SK-N-SH treated with all-trans-retinoic acid at 6 μM for 48 hours (cell line): ENCODE data around the gene PCNX3.

Experiments
- ATAC-seq: fragments of 200-7000 bp; cut with Tn5 transposase; 3 replicates; pipeline ENCODE4 v1.9.1; 2020; ENCODE audit warnings: mild to moderate bottlenecking, moderate library complexity
- ARNTL ChIP-seq: fragments of 450-650 bp; formaldehyde crosslinking; IDR thresholded peaks from 2 replicates; pipeline ENCODE4 v1.5.0; 2020; ENCODE audit warnings: low read depth, mild to moderate bottlenecking, moderate library complexity, borderline replicate concordance
- BACH2 ChIP-seq: fragments of 250-450 bp; sonication (Bioruptor Pico); IDR thresholded peaks from 2 replicates; pipeline ENCODE4 v1.9.0; 2021; ENCODE audit warnings: mild to moderate bottlenecking, borderline replicate concordance
- CSDC2 ChIP-seq: fragments of 250-450 bp; sonication (Bioruptor Pico); IDR thresholded peaks from 2 replicates; pipeline ENCODE4 v1.5.0; 2020; ENCODE audit warnings: mild to moderate bottlenecking, moderate library complexity
- ESRRG ChIP-seq: fragments of 250-450 bp; sonication (Bioruptor Pico); IDR thresholded peaks from 2 replicates; pipeline ENCODE4 v1.6.1; 2021; ENCODE audit warnings: mild to moderate bottlenecking
- GLIS3 ChIP-seq: fragments of 250-450 bp; sonication (Bioruptor Pico); IDR thresholded peaks from 2 replicates; pipeline ENCODE4 v1.5.0; 2020; ENCODE audit warnings: mild to moderate bottlenecking, moderate library complexity
- ISL1 ChIP-seq: fragments of 250-450 bp; sonication (Bioruptor Pico); IDR thresholded peaks from 2 replicates; pipeline ENCODE4 v2.1.2; 2022; ENCODE audit warnings: mild to moderate bottlenecking, moderate library complexity
- OSR1 ChIP-seq: fragments of 250-450 bp; sonication (Bioruptor Pico); IDR thresholded peaks from 2 replicates; pipeline ENCODE4 v1.8.0; 2022; ENCODE audit warnings: moderate library complexity, mild to moderate bottlenecking, inconsistent platforms
- PPARA ChIP-seq: fragments of 250-450 bp; sonication (Bioruptor Pico); IDR thresholded peaks from 2 replicates; pipeline ENCODE4 v1.5.0; 2020; ENCODE audit warnings: mild to moderate bottlenecking, borderline replicate concordance
- RARB ChIP-seq: fragments of 250-450 bp; sonication (Bioruptor Pico); IDR thresholded peaks from 2 replicates; pipeline ENCODE4 v1.8.0; 2021; ENCODE audit warnings: mild to moderate bottlenecking, moderate library complexity
- SNAI2 ChIP-seq: fragments of 250-450 bp; sonication (Bioruptor Pico); IDR thresholded peaks from 2 replicates; pipeline ENCODE4 v1.5.0; 2020; ENCODE audit warnings: mild to moderate bottlenecking, moderate library complexity
- TCF4 ChIP-seq: fragments of 250-450 bp; sonication (Bioruptor Pico); IDR thresholded peaks from 2 replicates; pipeline ENCODE4 v1.8.0; 2021; ENCODE audit warnings: mild to moderate bottlenecking, moderate library complexity, borderline replicate concordance
- TOX ChIP-seq: fragments of 250-450 bp; sonication (Bioruptor Pico); IDR thresholded peaks from 2 replicates; pipeline ENCODE4 v1.8.0; 2021; ENCODE audit warnings: mild to moderate bottlenecking, moderate library complexity, borderline replicate concordance
- ZC3H10 ChIP-seq: fragments of 250-450 bp; sonication (Bioruptor Pico); IDR thresholded peaks from 2 replicates; pipeline ENCODE4 v1.5.1; 2021; ENCODE audit warnings: mild to moderate bottlenecking, moderate library complexity
- ZFP3 ChIP-seq: fragments of 250-450 bp; sonication (Bioruptor Pico); IDR thresholded peaks from 2 replicates; pipeline ENCODE4 v1.5.0; 2020; ENCODE audit warnings: mild to moderate bottlenecking, moderate library complexity
- ZFP30 ChIP-seq: fragments of 450-650 bp; formaldehyde crosslinking; IDR thresholded peaks from 2 replicates; pipeline ENCODE4 v1.5.0; 2022; ENCODE audit warnings: mild to moderate bottlenecking, moderate library complexity
- ZNF565 ChIP-seq: fragments of 450-650 bp; formaldehyde crosslinking; conservative IDR thresholded peaks from 2 replicates; pipeline ENCODE4 v1.5.0; 2020; ENCODE audit warnings: low read depth, mild to moderate bottlenecking, moderate library complexity
- ZNF70 ChIP-seq: fragments of 450-650 bp; formaldehyde crosslinking; IDR thresholded peaks from 2 replicates; pipeline ENCODE4 v1.5.0; 2020; ENCODE audit warnings: mild to moderate bottlenecking, moderate library complexity
- TF ChIP-seq, protein P1 (sequence below): fragments of 250-450 bp; sonication (Bioruptor Pico); IDR thresholded peaks from 2 replicates; pipeline ENCODE4 v1.8.0; 2020; ENCODE audit warnings: mild to moderate bottlenecking, moderate library complexity, borderline replicate concordance
- TF ChIP-seq, protein P2 (sequence below): fragments of 250-450 bp; sonication (Bioruptor Pico); IDR thresholded peaks from 2 replicates; pipeline ENCODE4 v1.5.0; 2020; ENCODE audit warnings: mild to moderate bottlenecking, moderate library complexity
- TF ChIP-seq, protein P3 (sequence below): fragments of 250-450 bp; sonication (Bioruptor Pico); IDR thresholded peaks from 2 replicates; pipeline ENCODE4 v1.5.1; 2021; ENCODE audit warnings: mild to moderate bottlenecking, moderate library complexity

The PCNX3 gene

DNA sequence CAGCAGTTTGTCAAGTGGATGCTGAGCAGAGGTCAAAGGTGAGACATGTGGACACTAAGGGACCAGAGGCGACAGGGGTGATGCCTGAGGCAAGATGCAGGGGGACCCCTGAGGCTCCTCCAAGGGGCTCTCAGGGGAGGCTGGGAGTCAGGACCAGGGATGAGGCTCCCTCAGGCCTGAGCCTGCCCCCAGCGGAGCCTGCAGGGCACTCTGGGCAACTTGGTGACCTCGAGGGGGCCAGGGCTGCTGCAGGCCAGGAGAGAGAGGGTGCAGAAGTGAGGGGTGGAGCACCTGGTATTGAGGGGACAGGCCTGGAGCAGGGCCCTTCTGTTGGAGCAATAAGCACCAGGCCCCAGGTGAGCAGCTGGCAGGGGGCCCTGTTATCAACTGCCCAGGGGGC lies 33.6 kb upstream of the PCNX3 start:
- TF ChIP-seq ZNF565 (CRISPR knock-in tag) (no peak), PPARA (CRISPR knock-in tag) (no peak), ARNTL (CRISPR knock-in tag) (no peak), TCF4 (no peak), ZFP3 (CRISPR knock-in tag) (no peak), TOX (CRISPR knock-in tag) (no peak), SNAI2 (CRISPR knock-in tag) (no peak), ZNF70 (CRISPR knock-in tag) (no peak), ISL1 (no peak), CSDC2 (no peak), RARB (no peak), ESRRG (no peak), GLIS3 (CRISPR knock-in tag) (no peak), BACH2 (CRISPR knock-in tag) (no peak)
- TF ChIP-seq, protein P1, sequence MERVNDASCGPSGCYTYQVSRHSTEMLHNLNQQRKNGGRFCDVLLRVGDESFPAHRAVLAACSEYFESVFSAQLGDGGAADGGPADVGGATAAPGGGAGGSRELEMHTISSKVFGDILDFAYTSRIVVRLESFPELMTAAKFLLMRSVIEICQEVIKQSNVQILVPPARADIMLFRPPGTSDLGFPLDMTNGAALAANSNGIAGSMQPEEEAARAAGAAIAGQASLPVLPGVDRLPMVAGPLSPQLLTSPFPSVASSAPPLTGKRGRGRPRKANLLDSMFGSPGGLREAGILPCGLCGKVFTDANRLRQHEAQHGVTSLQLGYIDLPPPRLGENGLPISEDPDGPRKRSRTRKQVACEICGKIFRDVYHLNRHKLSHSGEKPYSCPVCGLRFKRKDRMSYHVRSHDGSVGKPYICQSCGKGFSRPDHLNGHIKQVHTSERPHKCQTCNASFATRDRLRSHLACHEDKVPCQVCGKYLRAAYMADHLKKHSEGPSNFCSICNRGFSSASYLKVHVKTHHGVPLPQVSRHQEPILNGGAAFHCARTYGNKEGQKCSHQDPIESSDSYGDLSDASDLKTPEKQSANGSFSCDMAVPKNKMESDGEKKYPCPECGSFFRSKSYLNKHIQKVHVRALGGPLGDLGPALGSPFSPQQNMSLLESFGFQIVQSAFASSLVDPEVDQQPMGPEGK (CRISPR knock-in tag): no peak
- TF ChIP-seq, protein P2, sequence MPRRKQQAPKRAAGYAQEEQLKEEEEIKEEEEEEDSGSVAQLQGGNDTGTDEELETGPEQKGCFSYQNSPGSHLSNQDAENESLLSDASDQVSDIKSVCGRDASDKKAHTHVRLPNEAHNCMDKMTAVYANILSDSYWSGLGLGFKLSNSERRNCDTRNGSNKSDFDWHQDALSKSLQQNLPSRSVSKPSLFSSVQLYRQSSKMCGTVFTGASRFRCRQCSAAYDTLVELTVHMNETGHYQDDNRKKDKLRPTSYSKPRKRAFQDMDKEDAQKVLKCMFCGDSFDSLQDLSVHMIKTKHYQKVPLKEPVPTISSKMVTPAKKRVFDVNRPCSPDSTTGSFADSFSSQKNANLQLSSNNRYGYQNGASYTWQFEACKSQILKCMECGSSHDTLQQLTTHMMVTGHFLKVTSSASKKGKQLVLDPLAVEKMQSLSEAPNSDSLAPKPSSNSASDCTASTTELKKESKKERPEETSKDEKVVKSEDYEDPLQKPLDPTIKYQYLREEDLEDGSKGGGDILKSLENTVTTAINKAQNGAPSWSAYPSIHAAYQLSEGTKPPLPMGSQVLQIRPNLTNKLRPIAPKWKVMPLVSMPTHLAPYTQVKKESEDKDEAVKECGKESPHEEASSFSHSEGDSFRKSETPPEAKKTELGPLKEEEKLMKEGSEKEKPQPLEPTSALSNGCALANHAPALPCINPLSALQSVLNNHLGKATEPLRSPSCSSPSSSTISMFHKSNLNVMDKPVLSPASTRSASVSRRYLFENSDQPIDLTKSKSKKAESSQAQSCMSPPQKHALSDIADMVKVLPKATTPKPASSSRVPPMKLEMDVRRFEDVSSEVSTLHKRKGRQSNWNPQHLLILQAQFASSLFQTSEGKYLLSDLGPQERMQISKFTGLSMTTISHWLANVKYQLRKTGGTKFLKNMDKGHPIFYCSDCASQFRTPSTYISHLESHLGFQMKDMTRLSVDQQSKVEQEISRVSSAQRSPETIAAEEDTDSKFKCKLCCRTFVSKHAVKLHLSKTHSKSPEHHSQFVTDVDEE: no peak
- TF ChIP-seq, protein P3, sequence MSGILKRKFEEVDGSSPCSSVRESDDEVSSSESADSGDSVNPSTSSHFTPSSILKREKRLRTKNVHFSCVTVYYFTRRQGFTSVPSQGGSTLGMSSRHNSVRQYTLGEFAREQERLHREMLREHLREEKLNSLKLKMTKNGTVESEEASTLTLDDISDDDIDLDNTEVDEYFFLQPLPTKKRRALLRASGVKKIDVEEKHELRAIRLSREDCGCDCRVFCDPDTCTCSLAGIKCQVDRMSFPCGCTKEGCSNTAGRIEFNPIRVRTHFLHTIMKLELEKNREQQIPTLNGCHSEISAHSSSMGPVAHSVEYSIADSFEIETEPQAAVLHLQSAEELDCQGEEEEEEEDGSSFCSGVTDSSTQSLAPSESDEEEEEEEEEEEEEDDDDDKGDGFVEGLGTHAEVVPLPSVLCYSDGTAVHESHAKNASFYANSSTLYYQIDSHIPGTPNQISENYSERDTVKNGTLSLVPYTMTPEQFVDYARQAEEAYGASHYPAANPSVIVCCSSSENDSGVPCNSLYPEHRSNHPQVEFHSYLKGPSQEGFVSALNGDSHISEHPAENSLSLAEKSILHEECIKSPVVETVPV (CRISPR knock-in tag): no peak
- ATAC-seq: no peak

DNA sequence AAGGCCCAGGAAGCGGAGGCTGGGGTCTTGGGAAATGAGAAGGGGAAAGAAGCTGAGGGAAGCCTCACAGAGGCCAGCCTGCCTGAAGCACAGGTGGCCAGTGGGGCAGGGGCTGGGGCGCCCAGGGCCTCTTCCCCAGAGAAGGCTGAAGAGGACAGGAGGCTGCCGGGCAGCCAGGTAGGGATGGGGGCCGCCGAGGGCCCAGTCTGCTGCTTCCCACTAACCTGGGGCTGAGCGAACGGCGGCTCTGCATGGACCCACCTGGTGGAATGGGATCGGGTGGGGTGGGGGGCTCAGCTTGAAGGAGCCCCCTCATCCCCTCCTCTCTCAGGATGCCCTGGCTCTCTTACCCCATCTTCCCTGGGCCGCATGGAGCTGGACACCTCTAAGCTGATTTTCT lies 32.0 kb upstream of the PCNX3 start:
- TF ChIP-seq ZFP3 (CRISPR knock-in tag) (no peak), CSDC2 (no peak), BACH2 (CRISPR knock-in tag) (no peak), RARB (no peak), PPARA (CRISPR knock-in tag) (no peak), ZC3H10 (CRISPR knock-in tag) (no peak)
- TF ChIP-seq, protein P3 (CRISPR knock-in tag): no peak
- no peak for ATAC-seq

DNA sequence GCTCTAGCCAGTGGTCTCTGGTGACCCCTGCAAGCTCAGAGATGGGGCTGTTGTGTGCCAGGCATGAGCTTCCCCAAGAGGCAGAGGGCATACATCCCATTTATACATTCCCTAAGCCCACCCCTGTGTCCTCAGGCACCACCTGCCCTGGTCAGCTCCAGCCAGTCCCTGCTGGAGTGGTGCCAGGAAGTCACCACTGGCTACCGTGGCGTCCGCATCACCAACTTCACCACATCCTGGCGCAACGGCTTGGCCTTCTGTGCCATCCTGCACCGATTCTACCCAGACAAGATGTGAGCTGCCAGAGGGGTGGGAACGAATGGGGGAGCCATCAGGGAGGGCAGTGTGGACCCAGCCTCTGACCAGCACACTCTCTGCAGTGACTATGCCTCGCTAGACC lies 31.5 kb upstream of the PCNX3 start:
- ATAC-seq: no peak
- TF ChIP-seq OSR1 (CRISPR knock-in tag) (no peak), ARNTL (CRISPR knock-in tag) (no peak), TOX (CRISPR knock-in tag) (no peak), RARB (no peak), ISL1 (no peak), ZFP30 (CRISPR knock-in tag) (no peak), ESRRG (no peak), GLIS3 (CRISPR knock-in tag) (no peak)
- TF ChIP-seq, protein P3 (CRISPR knock-in tag): no peak

DNA sequence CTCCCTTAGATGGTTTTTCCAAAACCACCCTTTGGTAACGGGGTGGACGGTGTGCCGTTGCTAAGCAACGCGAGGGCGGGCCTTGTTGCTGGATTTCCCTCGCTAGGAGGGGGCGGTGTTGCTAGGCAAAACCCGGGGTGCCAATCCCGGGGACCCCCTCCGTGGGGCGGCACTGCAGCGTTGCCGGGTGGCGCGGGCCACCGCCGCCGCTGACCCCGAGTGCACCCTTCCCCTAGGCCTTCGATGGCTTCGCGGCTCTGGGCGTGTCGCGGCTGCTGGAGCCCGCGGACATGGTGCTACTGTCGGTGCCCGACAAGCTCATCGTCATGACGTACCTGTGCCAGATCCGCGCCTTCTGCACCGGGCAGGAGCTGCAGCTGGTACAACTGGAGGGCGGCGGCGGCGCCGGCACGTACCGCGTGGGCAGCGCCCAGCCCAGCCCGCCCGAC lies 30.8 kb upstream of the PCNX3 start:
- no peak for ATAC-seq

More for the DNA sequence above, 30.8 kb upstream of the PCNX3 start:
- no peak for TF ChIP-seq ZFP3 (CRISPR knock-in tag)
- TF ChIP-seq, protein P3 (CRISPR knock-in tag): no peak
- no peak for TF ChIP-seq ISL1
- no peak for TF ChIP-seq TOX (CRISPR knock-in tag)
- no peak for TF ChIP-seq ESRRG
- no peak for TF ChIP-seq GLIS3 (CRISPR knock-in tag)
